ENCODE measurements around the gene KIF21A.

GRCh38 chr12:39440101-39440500 is 2.8 kb downstream of the KIF21A start:
- no peak for TF ChIP-seq CTCF (IDR thresholded peaks at IDR 0.05)
- TF ChIP-seq POLR2AphosphoS5 (IDR thresholded peaks at IDR 0.05): no peak
